RWPE2 (cell line): ENCODE measurements around the gene GIPC1.
A peak's percentile ranks its signal among the peaks of the same experiment; 100 is the strongest.

Source experiments
- ATAC-seq: fragments of 200-7000 bp; cut with Tn5 transposase; 3 replicates; pipeline ENCODE4 v1.9.1; 2021; ENCODE audit warnings: low read depth
- DNase-seq: peaks from one replicate; pipeline ENCODE4 v3.0.0-alpha.2; 2020; ENCODE audit warnings: low spot score
- H3K27ac ChIP-seq: fragments of 450-650 bp; 2 replicates; pipeline ENCODE4 v1.5.1; 2017; ENCODE audit warnings: mild to moderate bottlenecking; ENCODE audit not compliant: poor library complexity, severe bottlenecking
- H3K27me3 ChIP-seq: fragments of 250-450 bp; sonication (Bioruptor Pico); 2 replicates; pipeline ENCODE4 v1.5.1; 2021; ENCODE audit warnings: mild to moderate bottlenecking, moderate library complexity; ENCODE audit not compliant: insufficient read depth, poor library complexity, severe bottlenecking
- H3K36me3 ChIP-seq: fragments of 250-450 bp; sonication (Bioruptor Pico); 2 replicates; pipeline ENCODE4 v1.5.1; 2020; ENCODE audit warnings: low read depth, mild to moderate bottlenecking, moderate library complexity
- H3K4me1 ChIP-seq: fragments of 250-450 bp; sonication (Bioruptor Pico); 2 replicates; pipeline ENCODE4 v1.5.1; 2021; ENCODE audit warnings: mild to moderate bottlenecking, moderate library complexity; ENCODE audit not compliant: insufficient read depth, poor library complexity, severe bottlenecking
- H3K4me3 ChIP-seq: fragments of 250-450 bp; sonication (Bioruptor Pico); 2 replicates; pipeline ENCODE4 v1.5.1; 2021; ENCODE audit warnings: mild to moderate bottlenecking, moderate library complexity; ENCODE audit not compliant: severe bottlenecking
- H3K9me3 ChIP-seq: fragments of 250-450 bp; sonication (Bioruptor Pico); 2 replicates; pipeline ENCODE4 v1.5.1; 2021; ENCODE audit warnings: mild to moderate bottlenecking, moderate library complexity; ENCODE audit not compliant: severe bottlenecking
- CTCF ChIP-seq: fragments of 450-650 bp; IDR thresholded peaks from one replicate; pipeline ENCODE4 v1.5.1; 2017; ENCODE audit warnings: mild to moderate bottlenecking, moderate library complexity; ENCODE audit not compliant: poor library complexity, severe bottlenecking

GIPC1 gene

GRCh38 chr19:14433554-14434501 lies 62.1 kb downstream of the GIPC1 start:
- H3K36me3 ChIP-seq = peaks cover 5% of the 10 kb centered on the region; the same call in 1 of the 2 replicates
- H3K4me3 ChIP-seq = peak overlapping the region; percentile 72
- no peaks in the 10 kb centered on the region for H3K9me3 ChIP-seq
- DNase-seq (no peak), ATAC-seq (peak; percentile 32; the same call in 2 of the 3 replicates)
- no peak for TF ChIP-seq CTCF
- no peaks in the 10 kb centered on the region for H3K27me3 ChIP-seq
- peak overlapping the region; percentile 41 for H3K27ac ChIP-seq
- peaks cover 10% of the 10 kb centered on the region for H3K4me1 ChIP-seq

- Histone ChIP-seq H3K27ac (no peak within 1 kb of the TSS), H3K4me1 (peaks cover 10% of the 10 kb centered on the region), H3K4me3 (peak within 1 kb of the TSS; percentile 72), H3K27me3 (no peaks in the 10 kb centered on the region), H3K9me3 (no peaks in the 10 kb centered on the region), H3K36me3 (peaks cover 5% of the 10 kb centered on the region; the same call in 1 of the 2 replicates)
- DNase-seq (no peak), ATAC-seq (peak; percentile 6; the same call in 1 of the 3 replicates)
- TF ChIP-seq CTCF = no peak
Observed at GRCh38 chr19:14432791-14433553, 63.0 kb downstream of the GIPC1 start, which contains the start of gene PKN1. TSS of gene PKN1 (plus strand) at chr19:14433306. CDS start at chr19:14433522, 216 bp downstream.

- Histone ChIP-seq H3K4me3 (no peak overlapping the region), H3K27ac (no peak overlapping the region), H3K9me3 (no peaks in the 10 kb centered on the region), H3K36me3 (peaks cover 4% of the 10 kb centered on the region; the same call in 1 of the 2 replicates), H3K4me1 (peaks cover 10% of the 10 kb centered on the region), H3K27me3 (no peaks in the 10 kb centered on the region)
- DNase-seq (no peak), ATAC-seq (no peak)
- no peak for TF ChIP-seq CTCF
Observed at GRCh38 chr19:14430712-14431111, 65.2 kb downstream of the GIPC1 start.

GRCh38 chr19:14428882-14429416 lies 67.0 kb downstream of the GIPC1 start:
- Histone ChIP-seq H3K27ac (no peak overlapping the region), H3K4me3 (no peak overlapping the region)

More at GRCh38 chr19:14428882-14429416, 67.0 kb downstream of the GIPC1 start:
- Histone ChIP-seq H3K9me3 (no peaks in the 10 kb centered on the region), H3K36me3 (no peaks in the 10 kb centered on the region), H3K4me1 (no peaks in the 10 kb centered on the region), H3K27me3 (no peaks in the 10 kb centered on the region)
- DNase-seq = no peak
- no peak for ATAC-seq
- TF ChIP-seq CTCF = no peak
